GM21423 (cell line): ENCODE measurements around the gene PSMG1.

Experiments
- ATAC-seq: cut with Tn5 transposase; IDR thresholded peaks from one replicate; pipeline ENCODE4 v1.9.1; 2021; ENCODE audit warnings: mild to moderate bottlenecking, moderate library complexity; ENCODE audit not compliant: unreplicated experiment

Gene PSMG1

DNA sequence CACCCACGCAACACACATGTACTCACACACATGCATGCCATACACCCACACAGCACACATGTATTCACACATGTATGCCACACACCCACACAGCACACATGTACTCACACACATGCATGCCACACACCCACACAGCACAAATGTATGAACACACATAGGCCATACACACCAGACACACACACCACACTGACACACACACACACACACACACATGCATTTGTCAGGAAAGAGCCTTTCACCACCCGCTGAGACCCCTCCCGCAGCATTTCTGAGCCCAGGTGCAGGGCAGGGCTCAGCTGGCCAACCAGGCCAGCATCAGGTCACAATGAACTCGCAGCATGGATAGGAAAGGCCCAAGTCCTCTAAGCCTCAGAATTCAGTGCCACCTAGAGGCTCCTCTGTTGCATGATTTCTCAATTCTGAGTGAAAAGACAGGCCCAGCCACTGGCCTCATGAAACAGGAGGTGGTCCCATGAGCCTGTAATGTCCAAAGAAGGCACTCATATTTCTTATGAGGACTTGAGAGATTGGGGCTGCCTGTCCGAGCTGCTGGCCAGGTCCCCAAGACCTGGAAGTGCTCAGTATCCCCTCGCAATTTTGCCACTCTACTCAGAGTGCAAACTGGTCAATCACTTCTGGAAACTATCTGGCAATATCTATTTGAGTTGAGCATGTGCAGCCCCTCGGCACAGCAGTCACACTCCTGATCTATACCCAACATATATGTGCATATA, 57.3 kb downstream of the PSMG1 start:
- ATAC-seq, result no peak
